Stromal cell of bone marrow (primary cell): ENCODE data around the gene CDHR2.

Source experiments
- DNase-seq: peaks from one replicate; pipeline ENCODE4 v3.0.0-alpha.2; 2012; ENCODE audit warnings: low read depth

CDHR2 gene

DNA sequence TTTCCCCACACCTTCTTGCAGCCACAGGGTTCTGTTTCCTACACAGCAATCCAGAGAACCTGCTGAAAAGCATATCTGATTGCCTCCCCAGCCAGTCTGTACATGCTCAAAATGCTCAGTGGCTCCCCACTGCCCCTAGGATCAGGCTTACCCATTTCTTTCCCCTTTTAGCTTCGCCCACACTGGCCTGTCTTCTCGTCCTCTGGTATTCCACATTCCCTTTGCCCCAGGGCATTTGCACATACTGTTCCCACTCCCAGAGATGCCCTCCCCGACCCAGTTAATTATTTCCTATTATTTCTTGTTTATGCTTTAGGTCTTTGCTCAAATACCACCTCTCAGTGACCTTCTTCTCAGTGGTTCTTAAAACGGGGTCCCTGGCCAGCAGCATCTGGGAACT is 91.5 kb downstream of the CDHR2 start:
- no peak for DNase-seq

DNA sequence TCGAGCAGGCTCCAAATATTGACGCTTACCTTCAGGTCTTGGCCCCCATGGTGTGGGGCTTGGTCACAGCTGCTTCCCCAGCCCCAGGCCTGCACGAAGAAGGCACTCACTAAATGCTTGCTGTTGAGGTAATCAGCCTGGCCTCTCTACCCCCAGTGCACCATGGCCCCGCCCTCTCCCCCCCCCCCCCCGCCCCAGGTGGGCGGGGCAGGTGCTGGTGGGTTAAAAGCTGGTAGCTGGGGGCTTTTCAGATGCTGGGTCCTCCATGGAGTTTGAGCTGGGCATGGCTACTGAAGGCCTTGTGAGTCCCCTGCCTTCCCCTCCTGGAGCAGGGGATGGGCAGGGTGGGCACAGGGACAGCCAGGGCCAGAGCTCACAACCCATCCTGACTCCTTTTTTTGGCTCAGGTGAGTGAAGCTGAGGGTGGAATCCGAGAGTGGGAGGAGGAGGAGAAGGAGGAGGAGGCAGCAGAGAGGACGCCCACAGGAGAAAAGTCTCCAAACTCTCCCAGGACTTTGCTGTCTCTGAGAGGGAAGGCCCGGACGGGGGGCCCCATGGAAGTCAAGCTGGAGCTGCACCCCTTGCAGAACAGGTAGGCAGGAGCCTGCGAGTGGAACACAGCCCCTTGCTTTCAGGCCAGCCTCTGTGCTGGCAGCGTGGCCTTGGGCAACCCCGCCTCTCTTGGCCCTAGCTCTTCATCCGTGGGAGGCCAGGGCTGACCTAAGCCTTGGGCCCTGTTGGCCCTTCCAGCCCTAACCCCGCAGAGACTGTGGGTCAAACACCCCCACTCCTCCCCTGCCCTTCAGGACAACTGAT is 93.7 kb downstream of the CDHR2 start:
- DNase-seq: no peak

DNA sequence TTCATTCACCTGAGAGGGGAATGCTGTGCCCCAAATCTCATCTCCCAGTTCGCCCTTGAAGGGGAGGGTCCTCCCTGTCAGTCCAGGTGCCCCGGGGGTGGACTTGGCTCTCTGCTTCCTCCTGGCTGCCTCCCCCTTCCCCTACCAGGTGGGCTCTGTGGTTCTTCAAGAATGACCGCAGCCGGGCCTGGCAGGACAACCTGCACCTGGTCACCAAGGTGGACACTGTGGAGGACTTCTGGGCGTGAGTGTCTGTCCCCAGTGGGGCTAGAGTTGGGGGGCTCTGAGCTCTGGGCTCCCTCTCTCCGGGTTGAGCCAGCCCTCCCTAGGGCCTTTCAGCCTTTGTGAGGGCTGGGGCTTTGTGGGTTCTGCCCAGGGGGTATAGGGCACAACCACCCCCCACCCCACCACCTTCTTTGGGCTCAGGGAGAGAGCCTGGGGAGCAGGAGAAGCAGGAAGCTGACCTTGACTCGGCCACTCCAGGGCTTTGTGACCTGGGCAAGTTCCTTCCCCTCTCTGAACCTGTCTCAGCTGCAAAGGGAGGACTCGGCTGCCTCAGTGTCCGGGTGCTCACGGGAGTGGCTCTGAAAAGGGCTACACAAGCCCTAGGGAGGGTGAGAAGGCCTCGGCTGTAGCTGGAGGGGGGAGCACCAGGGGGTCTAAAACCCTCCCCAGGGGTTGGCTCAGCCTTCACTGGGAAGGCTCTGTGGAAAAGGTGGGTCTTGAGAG is 94.5 kb downstream of the CDHR2 start:
- no peak for DNase-seq

DNA sequence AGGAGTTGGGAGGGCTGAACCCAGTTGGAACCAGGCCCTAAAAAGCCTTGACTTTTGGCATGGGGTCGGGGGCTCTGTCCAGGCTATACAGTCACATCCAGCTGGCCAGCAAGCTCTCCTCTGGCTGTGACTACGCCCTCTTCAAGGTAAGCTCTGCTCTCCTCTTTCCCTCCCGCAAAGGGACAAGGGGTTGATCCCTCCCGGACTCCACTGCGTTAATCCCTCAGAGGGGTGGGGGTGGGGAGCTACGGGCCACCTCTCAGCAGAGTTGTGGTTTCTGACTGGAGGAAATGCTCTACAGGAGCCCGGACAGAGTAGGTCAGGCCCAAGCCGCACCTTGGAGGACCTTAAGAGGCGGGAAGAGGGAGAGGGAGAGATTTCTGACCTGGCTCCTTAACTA is 95.2 kb downstream of the CDHR2 start:
- DNase-seq: no peak

DNA sequence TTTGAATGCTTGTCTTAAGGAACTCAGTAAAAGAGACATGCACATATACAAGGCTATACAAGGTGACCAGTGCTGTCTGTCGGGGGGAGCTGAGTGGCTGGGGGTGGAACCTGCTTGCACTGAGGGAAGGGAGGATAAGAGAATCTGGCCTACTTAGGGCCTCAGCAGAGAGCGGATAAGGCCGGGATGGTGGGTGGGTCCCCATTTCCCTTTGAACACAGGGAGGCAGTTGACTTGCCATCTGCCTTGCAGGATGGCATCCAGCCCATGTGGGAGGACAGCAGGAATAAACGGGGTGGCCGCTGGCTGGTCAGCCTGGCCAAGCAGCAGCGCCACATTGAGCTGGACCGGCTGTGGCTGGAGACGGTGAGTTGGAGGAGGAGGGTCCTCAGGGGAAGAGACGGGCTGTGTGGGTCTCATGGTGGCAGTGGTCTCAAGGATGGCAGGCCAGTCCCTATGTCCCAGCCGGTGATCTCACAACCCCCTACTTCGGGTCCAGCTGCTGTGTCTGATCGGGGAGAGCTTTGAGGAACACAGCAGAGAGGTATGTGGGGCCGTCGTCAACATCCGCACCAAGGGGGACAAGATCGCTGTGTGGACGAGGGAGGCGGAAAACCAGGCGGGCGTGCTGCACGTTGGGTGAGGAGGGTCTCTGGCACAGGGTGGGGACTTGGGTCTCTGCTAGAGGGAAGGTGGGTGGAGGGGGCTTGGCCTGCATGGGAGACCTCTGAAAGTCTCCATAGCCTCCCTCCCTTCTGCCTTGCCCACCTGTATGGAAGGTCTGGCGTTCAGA is 95.9 kb downstream of the CDHR2 start:
- DNase-seq: no peak
